Transverse colon (tissue), 4 donors: ENCODE results near the gene PRAC1.

Experiments
- CTCF ChIP-seq, 5 experiments: fragments of 200-600 bp in 3 of 5; fragments of 450-650 bp in 2 of 5; sonication (generic) in 3 of 5; IDR thresholded peaks; 1 replicate in 2 of 5; 2 replicates in 3 of 5; pipeline ENCODE4 v1.5.1; 2016 to 2017; ENCODE audit warnings: antibody characterized with exemption in 5 of 5, inconsistent platforms in 3 of 5, mild to moderate bottlenecking in 2 of 5, moderate library complexity in 1 of 5
- EP300 ChIP-seq: sonication (generic); formaldehyde crosslinking; IDR thresholded peaks from one replicate; pipeline ENCODE4 v1.6.1; 2017; ENCODE audit warnings: antibody characterized with exemption, low read depth
- POLR2A ChIP-seq: fragments of 450-650 bp; IDR thresholded peaks from one replicate; pipeline ENCODE4 v1.6.1; 2016; ENCODE audit warnings: antibody characterized with exemption, mild to moderate bottlenecking, moderate library complexity
- POLR2AphosphoS5 ChIP-seq, 3 donors: sonication (generic); formaldehyde crosslinking; IDR thresholded peaks; one replicate each; pipeline ENCODE4 v1.6.1; 2016; ENCODE audit warnings: antibody characterized with exemption in 3 of 3

GRCh38 chr17:48761114-48761513, 38.8 kb upstream of the PRAC1 start:
- TF ChIP-seq CTCF (IDR thresholded peaks at IDR 0.05) (no peak), POLR2A (no peak), POLR2AphosphoS5 (IDR thresholded peaks at IDR 0.05) (no peak), EP300 (no peak)
